Ovary (tissue), 9 donors: ENCODE measurements around the gene CASP3. TPM values are rescaled to one million over a fixed set of nuclear protein-coding genes. Genes with fewer than 3 reads are reported as not detected.

Experiments
- DNase-seq, 5 donors: peaks; one replicate each; pipeline ENCODE4 v3.0.0-alpha.2; 2019 to 2020
- H3K27ac ChIP-seq, 2 donors: fragments of 200-600 bp; one replicate each; pipeline versions ENCODE4 v1.5.1 to v1.8.0; 2019 to 2022
- H3K27me3 ChIP-seq: fragments of 200-600 bp; one replicate; pipeline ENCODE4 v1.8.0; 2022
- H3K36me3 ChIP-seq: fragments of 200-600 bp; sonication (generic); one replicate; pipeline ENCODE4 v1.5.1; 2019
- H3K4me1 ChIP-seq: one replicate; pipeline ENCODE4 v1.8.1; 2013; ENCODE audit warnings: mild to moderate bottlenecking, moderate library complexity; ENCODE audit not compliant: insufficient read depth
- H3K4me3 ChIP-seq: fragments of 200-600 bp; sonication (generic); one replicate; pipeline ENCODE4 v1.5.1; 2017
- H3K9me3 ChIP-seq, 2 donors: fragments of 200-600 bp in 1 of 2; sonication (generic) in 1 of 2; one replicate each; pipeline versions ENCODE4 v1.5.1 to v1.8.1; 2013 to 2019; ENCODE audit warnings: mild to moderate bottlenecking in 1 of 2, moderate library complexity in 1 of 2
- CTCF ChIP-seq, 3 donors: fragments of 450-650 bp in 2 of 3; fragments of 200-600 bp in 1 of 3; IDR thresholded peaks; one replicate each; pipeline versions ENCODE4 v1.5.1 to v1.8.0; 2016 to 2022; ENCODE audit warnings: antibody characterized with exemption in 3 of 3, mild to moderate bottlenecking in 1 of 3
- EP300 ChIP-seq: sonication (generic); formaldehyde crosslinking; IDR thresholded peaks from one replicate; pipeline ENCODE4 v1.6.1; 2017; ENCODE audit warnings: antibody characterized with exemption
- POLR2A ChIP-seq: fragments of 450-650 bp; IDR thresholded peaks from one replicate; pipeline ENCODE4 v1.6.1; 2017; ENCODE audit warnings: antibody characterized with exemption, mild to moderate bottlenecking, moderate library complexity
- WGBS, 3 donors: extraction: QIAGEN DNeasy Blood & Tissue Kit in 1 of 3; methylation state at CpG; one replicate each; pipeline versions ENCODE4 v1.1.5 to v1.1.7; 2013 to 2017; 5-methylcytosine and 5-hydroxymethylcytosine counted together
- intact Hi-C, 4 donors: fragments of 100-400 bp; cut with DNase I; formaldehyde crosslinking; loops; one replicate each; pipeline versions ENCODE4 v1.11.0 to v1.15.1; 2022 to 2023
- polyA plus RNA-seq, 2 donors: library from polyadenylated mRNA; stranded (reverse); fragments of 200-250 nt in 1 of 2; fragments of 350-450 nt in 1 of 2; fragmentation: Illumina TruSeq in 1 of 2; extraction: RNeasy Lipid Tissue Mini Kit (QIAGEN cat#74804) in 1 of 2; gene quantifications; one replicate each; pipeline ENCODE4 v1.2.3, GENCODE V29; 2013 to 2014
- total RNA-seq, 7 donors: library from RNA; depleted of rRNA in 2 of 7; stranded (reverse); fragments of >200 nt in 2 of 7; fragmentation: NEBNext Ultra II Directional in 3 of 7; extraction: Animal tissue kit (Norgen Biotek cat#: 25700) in 3 of 7; gene quantifications; one replicate each; pipeline versions ENCODE4 v1.1.0 to v1.2.4, GENCODE V29; 2016 to 2023
- donor health status: DM: no; HTN: no; CAD: no; lungs with moderate emphysema.
- donor health status: DM: no; HTN: no; CAD: no.
- donor health status: Bipolar disorder and iron deficiency.
- donor health status: DM: yes; HTN: yes; CAD: no.
- donor health status: DM: no; HTN: no; CAD: no.
- donor health status: DM: yes; HTN: yes; CAD: no.

The CASP3 gene
- total and polyA plus RNA-seq, 9 donors = 8.9 to 14.0 (median 11.7) TPM

GRCh38 chr4:184636897-184637296, 12.3 kb downstream of the CASP3 start:
- TF ChIP-seq POLR2A (no peak), CTCF (IDR thresholded peaks at IDR 0.05) (no peak), EP300 (no peak)
- Histone ChIP-seq H3K27ac (no peak overlapping the region), H3K4me1 (peaks cover 3% of the 10 kb centered on the region), H3K9me3 (no peaks in the 10 kb centered on the region), H3K36me3 (no peaks in the 10 kb centered on the region), H3K27me3 (no peaks in the 10 kb centered on the region), H3K4me3 (no peak overlapping the region)
- DNase-seq = no peak
- WGBS, 3 donors = 74 to 97% (median 84%) methylated on average over 4 of the region's 4 CpGs
- intact Hi-C loops = no loop called here

GRCh38 chr4:184636144-184636543, 13.1 kb downstream of the CASP3 start:
- TF ChIP-seq POLR2A (no peak), CTCF (IDR thresholded peaks at IDR 0.05) (no peak), EP300 (no peak)
- Histone ChIP-seq H3K36me3 (no peaks in the 10 kb centered on the region), H3K4me1 (peaks cover 3% of the 10 kb centered on the region), H3K27ac (no peak overlapping the region), H3K4me3 (no peak overlapping the region), H3K27me3 (no peaks in the 10 kb centered on the region), H3K9me3 (no peaks in the 10 kb centered on the region)
- no peak for DNase-seq
- intact Hi-C loops = no loop called here
- 95 to 98% (median 97%) methylated on average over 4 of the region's 4 CpGs for WGBS, 3 donors

- Histone ChIP-seq H3K4me3 (no peak overlapping the region), H3K9me3 (no peaks in the 10 kb centered on the region), H3K4me1 (peaks cover 3% of the 10 kb centered on the region), H3K36me3 (peaks cover under 1% of the 10 kb centered on the region), H3K27me3 (no peaks in the 10 kb centered on the region), H3K27ac (no peak overlapping the region)
- 74 to 76% (median 74%) methylated on average over 3 of the region's 3 CpGs for WGBS, 3 donors
- TF ChIP-seq EP300 (no peak), POLR2A (no peak), CTCF (IDR thresholded peaks at IDR 0.05) (no peak)
- DNase-seq = no peak
- intact Hi-C loops = no loop called here
Measured at GRCh38 chr4:184635381-184635780, 13.9 kb downstream of the CASP3 start.

- intact Hi-C loops = no loop called here
- H3K36me3 ChIP-seq = peaks cover 3% of the 10 kb centered on the region
- no peaks in the 10 kb centered on the region for H3K9me3 ChIP-seq
- H3K4me1 ChIP-seq = peaks cover 2% of the 10 kb centered on the region
- no peak for TF ChIP-seq POLR2A
- no peak for TF ChIP-seq EP300
- no peak for TF ChIP-seq CTCF (IDR thresholded peaks at IDR 0.05)
- H3K4me3 ChIP-seq = no peak overlapping the region
- DNase-seq = no peak
- 92 to 94% (median 94%) methylated on average over 1 of the region's 1 CpG for WGBS, 3 donors
- H3K27ac ChIP-seq = no peak overlapping the region
- H3K27me3 ChIP-seq = no peaks in the 10 kb centered on the region
Measured at GRCh38 chr4:184632842-184633241, 16.4 kb downstream of the CASP3 start.
